ENCODE data around the gene LOC101059915.
"Not testable (repeated sequence)": the region's sequence is repeated elsewhere in the genome, so short reads cannot be mapped to it uniquely, and the experiment has no call there.

The LOC101059915 gene

GRCh38 chrX:71671938-71672337 is 4.6 kb downstream of the LOC101059915 start:
- H2BK12ac ChIP-seq (ENCODE audit: low read length): no peak overlapping the region
- peaks cover 0 to 13% (median 0%) of the 10 kb centered on the region in 3 experiments for H3K27me3 ChIP-seq (ENCODE audit: control insufficient read depth in 3 of 3, insufficient read depth in 3 of 3, low read depth in 1 of 3, low read length in 3 of 3)
- H3K4me1 ChIP-seq (ENCODE audit: control insufficient read depth in 2 of 2, insufficient read depth in 1 of 2, low read depth in 1 of 2, low read length in 2 of 2): no peaks in the 10 kb centered on the region
- no peak overlapping the region for H2BK15ac ChIP-seq (ENCODE audit: low read length)
- H4K91ac ChIP-seq (ENCODE audit: low read depth, low read length, poor library complexity): no peak overlapping the region
- H3K79me1 ChIP-seq (ENCODE audit: low read depth, low read length): no peaks in the 10 kb centered on the region
- H2AK5ac ChIP-seq (ENCODE audit: low read depth, low read length): no peak overlapping the region
- no peak overlapping the region for H2BK120ac ChIP-seq (ENCODE audit: low read depth, low read length)
- H3K4ac ChIP-seq (ENCODE audit: low read length): no peak overlapping the region
- H2BK5ac ChIP-seq (ENCODE audit: low read length): no peak overlapping the region
- H4K8ac ChIP-seq (ENCODE audit: low read depth, low read length): no peak overlapping the region
- no peak overlapping the region for H3K14ac ChIP-seq (ENCODE audit: low read length)
- H2AFZ ChIP-seq (ENCODE audit: low read length): no peak overlapping the region
- no peak overlapping the region for H3K27ac ChIP-seq (replicated peaks; ENCODE audit: low read length)
- H3K18ac ChIP-seq (ENCODE audit: low read length): no peak overlapping the region
- WGBS, 2 donors (ENCODE audit: extremely low coverage in 2 of 2, insufficient read length in 2 of 2, insufficient replicate concordance in 1 of 2): no CpG with 5 or more reads among the region's 11 CpGs
- no peak overlapping the region for H3K4me2 ChIP-seq (ENCODE audit: insufficient read depth, low read length, poor library complexity, severe bottlenecking)
- H3K9ac ChIP-seq (ENCODE audit: low read depth, low read length, poor library complexity): no peak overlapping the region
- H3K9me3 ChIP-seq (replicated peaks in 1 of 2; ENCODE audit: control insufficient read depth in 2 of 2, insufficient read depth in 1 of 2, low read depth in 1 of 2, low read length in 2 of 2): no peaks in the 10 kb centered on the region
- no peaks in the 10 kb centered on the region for H3K36me3 ChIP-seq (replicated peaks in 1 of 2; ENCODE audit: control insufficient read depth in 2 of 2, insufficient read depth in 2 of 2, low read length in 2 of 2)
- H3K4me3 ChIP-seq (ENCODE audit: low read length in 2 of 2): no peak overlapping the region
- H3K23ac ChIP-seq (ENCODE audit: low read depth, low read length, poor library complexity): no peak overlapping the region
- no peak for DNase-seq (ENCODE audit: low spot score)

GRCh38 chrX:71675636-71676035 is 8.3 kb downstream of the LOC101059915 start:
- peaks cover 0 to 11% (median 0%) of the 10 kb centered on the region in 3 experiments for H3K27me3 ChIP-seq (ENCODE audit: control insufficient read depth in 3 of 3, insufficient read depth in 3 of 3, low read depth in 1 of 3, low read length in 3 of 3)
- not testable (repeated sequence) for H3K9ac ChIP-seq (ENCODE audit: low read depth, low read length, poor library complexity); H2BK5ac ChIP-seq (ENCODE audit: low read length); H3K4me1 ChIP-seq (ENCODE audit: control insufficient read depth in 2 of 2, insufficient read depth in 1 of 2, low read depth in 1 of 2, low read length in 2 of 2); DNase-seq (ENCODE audit: low spot score); H3K36me3 ChIP-seq (replicated peaks in 1 of 2; ENCODE audit: control insufficient read depth in 2 of 2, insufficient read depth in 2 of 2, low read length in 2 of 2); H2BK120ac ChIP-seq (ENCODE audit: low read depth, low read length); H3K4me3 ChIP-seq (ENCODE audit: low read length in 2 of 2); H3K79me1 ChIP-seq (ENCODE audit: low read depth, low read length); H3K27ac ChIP-seq (replicated peaks; ENCODE audit: low read length); H3K4me2 ChIP-seq (ENCODE audit: insufficient read depth, low read length, poor library complexity, severe bottlenecking); H2BK12ac ChIP-seq (ENCODE audit: low read length); H2BK15ac ChIP-seq (ENCODE audit: low read length); H2AK5ac ChIP-seq (ENCODE audit: low read depth, low read length); H2AFZ ChIP-seq (ENCODE audit: low read length); H4K8ac ChIP-seq (ENCODE audit: low read depth, low read length); H3K18ac ChIP-seq (ENCODE audit: low read length); H3K9me3 ChIP-seq (replicated peaks in 1 of 2; ENCODE audit: control insufficient read depth in 2 of 2, insufficient read depth in 1 of 2, low read depth in 1 of 2, low read length in 2 of 2); H3K4ac ChIP-seq (ENCODE audit: low read length); H4K91ac ChIP-seq (ENCODE audit: low read depth, low read length, poor library complexity); H3K23ac ChIP-seq (ENCODE audit: low read depth, low read length, poor library complexity); H3K14ac ChIP-seq (ENCODE audit: low read length)
- no CpG with 5 or more reads among the region's 23 CpGs for whole genome bisulfite sequencing, 2 donors (ENCODE audit: extremely low coverage in 2 of 2, insufficient read length in 2 of 2, insufficient replicate concordance in 1 of 2)

GRCh38 chrX:71676068-71676795 is 8.9 kb downstream of the LOC101059915 start:
- H3K79me1 ChIP-seq (ENCODE audit: low read depth, low read length); H3K4me1 ChIP-seq (ENCODE audit: control insufficient read depth in 2 of 2, insufficient read depth in 1 of 2, low read depth in 1 of 2, low read length in 2 of 2); H2BK15ac ChIP-seq (ENCODE audit: low read length); H3K27me3 ChIP-seq (ENCODE audit: control insufficient read depth in 3 of 3, insufficient read depth in 3 of 3, low read depth in 1 of 3, low read length in 3 of 3); H2BK5ac ChIP-seq (ENCODE audit: low read length); DNase-seq (ENCODE audit: low spot score); H4K8ac ChIP-seq (ENCODE audit: low read depth, low read length); H2AK5ac ChIP-seq (ENCODE audit: low read depth, low read length); H3K14ac ChIP-seq (ENCODE audit: low read length); H3K9me3 ChIP-seq (replicated peaks in 1 of 2; ENCODE audit: control insufficient read depth in 2 of 2, insufficient read depth in 1 of 2, low read depth in 1 of 2, low read length in 2 of 2); H3K18ac ChIP-seq (ENCODE audit: low read length); H4K91ac ChIP-seq (ENCODE audit: low read depth, low read length, poor library complexity); H2BK12ac ChIP-seq (ENCODE audit: low read length); H3K36me3 ChIP-seq (replicated peaks in 1 of 2; ENCODE audit: control insufficient read depth in 2 of 2, insufficient read depth in 2 of 2, low read length in 2 of 2); H3K4me3 ChIP-seq (ENCODE audit: low read length in 2 of 2); H3K23ac ChIP-seq (ENCODE audit: low read depth, low read length, poor library complexity); H2BK120ac ChIP-seq (ENCODE audit: low read depth, low read length); H3K4me2 ChIP-seq (ENCODE audit: insufficient read depth, low read length, poor library complexity, severe bottlenecking); H3K27ac ChIP-seq (replicated peaks; ENCODE audit: low read length); H3K9ac ChIP-seq (ENCODE audit: low read depth, low read length, poor library complexity); H3K4ac ChIP-seq (ENCODE audit: low read length); H2AFZ ChIP-seq (ENCODE audit: low read length): not testable (repeated sequence)
- WGBS, 2 donors (ENCODE audit: extremely low coverage in 2 of 2, insufficient read length in 2 of 2, insufficient replicate concordance in 1 of 2): no CpG with 5 or more reads among the region's 43 CpGs

- not testable (repeated sequence) for H2BK5ac ChIP-seq (ENCODE audit: low read length); H3K27ac ChIP-seq (replicated peaks; ENCODE audit: low read length); H3K9me3 ChIP-seq (replicated peaks in 1 of 2; ENCODE audit: control insufficient read depth in 2 of 2, insufficient read depth in 1 of 2, low read depth in 1 of 2, low read length in 2 of 2); H2AFZ ChIP-seq (ENCODE audit: low read length); H3K4ac ChIP-seq (ENCODE audit: low read length); H4K8ac ChIP-seq (ENCODE audit: low read depth, low read length); H3K9ac ChIP-seq (ENCODE audit: low read depth, low read length, poor library complexity); H2BK15ac ChIP-seq (ENCODE audit: low read length); H3K18ac ChIP-seq (ENCODE audit: low read length); H3K4me1 ChIP-seq (ENCODE audit: control insufficient read depth in 2 of 2, insufficient read depth in 1 of 2, low read depth in 1 of 2, low read length in 2 of 2); H2BK120ac ChIP-seq (ENCODE audit: low read depth, low read length); H3K14ac ChIP-seq (ENCODE audit: low read length); H3K27me3 ChIP-seq (ENCODE audit: control insufficient read depth in 3 of 3, insufficient read depth in 3 of 3, low read depth in 1 of 3, low read length in 3 of 3); DNase-seq (ENCODE audit: low spot score); H2AK5ac ChIP-seq (ENCODE audit: low read depth, low read length); H3K4me2 ChIP-seq (ENCODE audit: insufficient read depth, low read length, poor library complexity, severe bottlenecking); H4K91ac ChIP-seq (ENCODE audit: low read depth, low read length, poor library complexity); H3K4me3 ChIP-seq (ENCODE audit: low read length in 2 of 2); H3K79me1 ChIP-seq (ENCODE audit: low read depth, low read length); H3K36me3 ChIP-seq (replicated peaks in 1 of 2; ENCODE audit: control insufficient read depth in 2 of 2, insufficient read depth in 2 of 2, low read length in 2 of 2); H3K23ac ChIP-seq (ENCODE audit: low read depth, low read length, poor library complexity); H2BK12ac ChIP-seq (ENCODE audit: low read length)
- WGBS, 2 donors (ENCODE audit: extremely low coverage in 2 of 2, insufficient read length in 2 of 2, insufficient replicate concordance in 1 of 2): no CpG with 5 or more reads among the region's 6 CpGs
Observed at GRCh38 chrX:71677195-71677594, 9.8 kb downstream of the LOC101059915 start.
